WTC11 (cell line): ENCODE data around the gene MRTFB. TPM values are rescaled to one million over a fixed set of nuclear protein-coding genes. Genes with fewer than 3 reads are reported as not detected.

Source experiments
- ATAC-seq: fragments of 200-7000 bp; cut with Tn5 transposase; 2 replicates; pipeline ENCODE4 v1.10.0; 2021; ENCODE audit warnings: mild to moderate bottlenecking, moderate library complexity
- CTCF ChIA-PET: fragments of 300-600 bp; sonication (Branson Sonifier 250); formaldehyde crosslinking; loops from one replicate; lab custom pipeline; 2021; ENCODE audit warnings: antibody characterized with exemption; lab: Charles Lee
- POLR2A ChIA-PET: fragments of 350-600 bp; sonication (Branson Sonifier 250); formaldehyde crosslinking; loops from one replicate; lab custom pipeline; 2021; ENCODE audit warnings: antibody characterized with exemption; lab: Charles Lee
- DNase-seq: peaks from one replicate; pipeline ENCODE4 v3.0.0; 2021; ENCODE audit warnings: low spot score
- H3K27ac Mint-ChIP-seq: 2 replicates; pipeline ENCODE4 v1.8.0; 2021; ENCODE audit warnings: mixed read lengths
- H3K27me3 Mint-ChIP-seq: 2 replicates; pipeline ENCODE4 v1.8.0; 2021; ENCODE audit warnings: low read depth, mild to moderate bottlenecking, moderate library complexity, mixed read lengths
- H3K36me3 Mint-ChIP-seq: 2 replicates; pipeline ENCODE4 v1.8.0; 2021; ENCODE audit warnings: mixed read lengths
- H3K4me1 Mint-ChIP-seq: 2 replicates; pipeline ENCODE4 v1.8.0; 2022; ENCODE audit warnings: mixed read lengths
- H3K4me3 Mint-ChIP-seq: 2 replicates; pipeline ENCODE4 v1.8.0; 2021; ENCODE audit warnings: mild to moderate bottlenecking, moderate library complexity, mixed read lengths
- H3K9me3 Mint-ChIP-seq: 2 replicates; pipeline ENCODE4 v1.8.0; 2021; ENCODE audit warnings: mixed read lengths
- AR ChIP-seq: fragments of 250-450 bp; sonication (Bioruptor Pico); IDR thresholded peaks from 2 replicates; pipeline ENCODE4 v1.9.0; 2021; ENCODE audit warnings: mild to moderate bottlenecking
- ATF3 ChIP-seq: sonication (generic); formaldehyde crosslinking; conservative IDR thresholded peaks from 2 replicates; pipeline ENCODE4 v1.8.1; 2022; ENCODE audit warnings: mild to moderate bottlenecking, missing genetic modification reagents
- ATF6 ChIP-seq: sonication (generic); formaldehyde crosslinking; IDR thresholded peaks from 2 replicates; pipeline ENCODE4 v1.8.1; 2023; ENCODE audit warnings: mild to moderate bottlenecking, missing genetic modification reagents
- CREB1 ChIP-seq: sonication (generic); formaldehyde crosslinking; IDR thresholded peaks from 2 replicates; pipeline ENCODE4 v1.8.0; 2023; ENCODE audit warnings: mild to moderate bottlenecking, missing genetic modification reagents
- E2F1 ChIP-seq: sonication (generic); formaldehyde crosslinking; IDR thresholded peaks from 2 replicates; pipeline ENCODE4 v1.8.0; 2022; ENCODE audit warnings: mild to moderate bottlenecking, missing genetic modification reagents
- FOXP1 ChIP-seq: sonication (generic); formaldehyde crosslinking; IDR thresholded peaks from 2 replicates; pipeline ENCODE4 v1.8.0; 2022; ENCODE audit warnings: missing genetic modification reagents, mild to moderate bottlenecking, moderate library complexity, borderline replicate concordance
- MAX ChIP-seq: sonication (generic); formaldehyde crosslinking; IDR thresholded peaks from 2 replicates; pipeline ENCODE4 v1.8.0; 2022; ENCODE audit warnings: mild to moderate bottlenecking, missing genetic modification reagents
- NFATC4 ChIP-seq: fragments of 250-450 bp; sonication (Bioruptor Pico); IDR thresholded peaks from 2 replicates; pipeline ENCODE4 v1.9.0; 2021; ENCODE audit warnings: mild to moderate bottlenecking
- NFYB ChIP-seq: sonication (generic); formaldehyde crosslinking; conservative IDR thresholded peaks from 2 replicates; pipeline ENCODE4 v1.8.0; 2022; ENCODE audit warnings: low read depth, missing genetic modification reagents
- NR1H2 ChIP-seq: sonication (generic); formaldehyde crosslinking; IDR thresholded peaks from 2 replicates; pipeline ENCODE4 v1.9.0; 2021; ENCODE audit warnings: mild to moderate bottlenecking, moderate library complexity, missing genetic modification reagents
- RELA ChIP-seq: sonication (generic); formaldehyde crosslinking; IDR thresholded peaks from 2 replicates; pipeline ENCODE4 v1.8.1; 2022; ENCODE audit warnings: missing genetic modification reagents, mild to moderate bottlenecking, borderline replicate concordance
- STAT6 ChIP-seq: sonication (generic); formaldehyde crosslinking; conservative IDR thresholded peaks from 2 replicates; pipeline ENCODE4 v1.8.1; 2023; ENCODE audit warnings: mild to moderate bottlenecking, low read depth, missing genetic modification reagents, moderate library complexity
- USF2 ChIP-seq: sonication (generic); formaldehyde crosslinking; IDR thresholded peaks from 2 replicates; pipeline ENCODE4 v1.8.1; 2023; ENCODE audit warnings: mild to moderate bottlenecking, missing genetic modification reagents, moderate library complexity
- ZBTB21 ChIP-seq: sonication (generic); formaldehyde crosslinking; IDR thresholded peaks from 2 replicates; pipeline ENCODE4 v1.8.1; 2023; ENCODE audit warnings: mild to moderate bottlenecking, missing genetic modification reagents, borderline replicate concordance
- ZNF121 ChIP-seq: sonication (generic); formaldehyde crosslinking; IDR thresholded peaks from 2 replicates; pipeline ENCODE4 v1.8.0; 2023; ENCODE audit warnings: missing genetic modification reagents
- ZNF532 ChIP-seq: fragments of 250-450 bp; sonication (Bioruptor Pico); IDR thresholded peaks from 2 replicates; pipeline ENCODE4 v1.9.0; 2021; ENCODE audit warnings: mild to moderate bottlenecking, borderline replicate concordance
- total RNA-seq: library from RNA; stranded (reverse); gene quantifications from 3 replicates; pipeline ENCODE4 v1.2.3, GENCODE V29; 2021

Gene MRTFB
- total RNA-seq, 1 experiment from 2014 or later, result 30.8 TPM

GRCh38 chr16:14041164-14041563, 30.0 kb upstream of the MRTFB start:
- TF ChIP-seq NR1H2 (CRISPR knock-in tag) (no peak), E2F1 (CRISPR knock-in tag) (no peak), CREB1 (CRISPR knock-in tag) (no peak)
- no peak overlapping the region for H3K27ac Mint-ChIP-seq
- H3K36me3 Mint-ChIP-seq, result no peaks in the 10 kb centered on the region
- H3K27me3 Mint-ChIP-seq, result no peaks in the 10 kb centered on the region
- peaks cover 16% of the 10 kb centered on the region for H3K9me3 Mint-ChIP-seq
- no peak overlapping the region for H3K4me3 Mint-ChIP-seq
- ChIA-PET CTCF (no interaction called here), POLR2A (no interaction called here)
- DNase-seq (no peak), ATAC-seq (no peak)
- no peaks in the 10 kb centered on the region for H3K4me1 Mint-ChIP-seq

GRCh38 chr16:14042706-14043105, 28.4 kb upstream of the MRTFB start:
- DNase-seq, result no peak
- POLR2A ChIA-PET, result no interaction called here
- CTCF ChIA-PET, result no interaction called here
- no peaks in the 10 kb centered on the region for H3K36me3 Mint-ChIP-seq
- no peaks in the 10 kb centered on the region for H3K27me3 Mint-ChIP-seq
- H3K9me3 Mint-ChIP-seq, result peaks cover 13% of the 10 kb centered on the region
- no peak for ATAC-seq
- H3K4me3 Mint-ChIP-seq, result no peak overlapping the region
- H3K27ac Mint-ChIP-seq, result no peak overlapping the region
- H3K4me1 Mint-ChIP-seq, result no peaks in the 10 kb centered on the region
- no peak for TF ChIP-seq FOXP1
- no peak for TF ChIP-seq USF2 (CRISPR knock-in tag)
- TF ChIP-seq ATF6 (CRISPR knock-in tag), result no peak
- TF ChIP-seq ATF3 (CRISPR knock-in tag), result no peak
- TF ChIP-seq ZNF121 (CRISPR knock-in tag), result no peak
- TF ChIP-seq ZNF532 (CRISPR knock-in tag), result no peak
- no peak for TF ChIP-seq STAT6 (CRISPR knock-in tag)
- TF ChIP-seq RELA, result no peak
- TF ChIP-seq AR (CRISPR knock-in tag), result no peak
- TF ChIP-seq NFYB (CRISPR knock-in tag), result no peak
- no peak for TF ChIP-seq ZBTB21 (CRISPR knock-in tag)
- TF ChIP-seq NFATC4, result no peak
- no peak for TF ChIP-seq MAX (CRISPR knock-in tag)
